Measurements from ENCODE around the gene MELK.
A peak's percentile ranks its signal among the peaks of the same experiment; 100 is the strongest.
"Not testable (repeated sequence)": the region's sequence is repeated elsewhere in the genome, so short reads cannot be mapped to it uniquely, and the experiment has no call there.

The MELK gene

GRCh38 chr9:36572515-36573418, at the start of gene MELK:
MELK (plus strand) TSS chr9:36572895; CDS start chr9:36581682, 8,787 bp downstream.
- peak; percentile 56 for DNase-seq (ENCODE audit: low spot score)

GRCh38 chr9:36530224-36530623, 42.5 kb upstream of the MELK start:
- no peak for DNase-seq (ENCODE audit: low spot score)

GRCh38 chr9:36532353-36532752, 40.3 kb upstream of the MELK start:
- no peak for DNase-seq (ENCODE audit: low spot score)

- DNase-seq (ENCODE audit: low spot score): not testable (repeated sequence)
These were observed 39.0 kb upstream of the MELK start for GRCh38 chr9:36533726-36534125.

GRCh38 chr9:36535107-36535506, 37.6 kb upstream of the MELK start:
- DNase-seq (ENCODE audit: low spot score): no peak

GRCh38 chr9:36537861-36538260, 34.8 kb upstream of the MELK start:
- DNase-seq (ENCODE audit: low spot score): no peak

GRCh38 chr9:36542355-36542754, 30.3 kb upstream of the MELK start:
- no peak for DNase-seq (ENCODE audit: low spot score)

GRCh38 chr9:36543916-36544315, 28.8 kb upstream of the MELK start:
- no peak for DNase-seq (ENCODE audit: low spot score)

GRCh38 chr9:36547598-36547997, 25.1 kb upstream of the MELK start:
- no peak for DNase-seq (ENCODE audit: low spot score)

- DNase-seq (ENCODE audit: low spot score): no peak
These were observed 24.2 kb upstream of the MELK start for GRCh38 chr9:36548454-36548853.

GRCh38 chr9:36550135-36550534, 22.6 kb upstream of the MELK start:
- DNase-seq (ENCODE audit: low spot score): no peak

GRCh38 chr9:36550631-36551098, 22.0 kb upstream of the MELK start:
- DNase-seq (ENCODE audit: low spot score): not testable (repeated sequence)

- no peak for DNase-seq (ENCODE audit: low spot score)
These were observed 21.6 kb upstream of the MELK start for GRCh38 chr9:36551129-36551528.

GRCh38 chr9:36551910-36552309, 20.8 kb upstream of the MELK start:
- DNase-seq (ENCODE audit: low spot score): no peak

- DNase-seq (ENCODE audit: low spot score): no peak
These were observed 13.5 kb upstream of the MELK start for GRCh38 chr9:36559036-36559695.

- no peak for DNase-seq (ENCODE audit: low spot score)
These were observed 11.9 kb upstream of the MELK start for GRCh38 chr9:36560771-36561170.

- DNase-seq (ENCODE audit: low spot score): not testable (repeated sequence)
These were observed 9.9 kb upstream of the MELK start for GRCh38 chr9:36562801-36563200.

- no peak for DNase-seq (ENCODE audit: low spot score)
These were observed 5.9 kb upstream of the MELK start for GRCh38 chr9:36566813-36567221.

- DNase-seq (ENCODE audit: low spot score): not testable (repeated sequence)
These were observed 4.0 kb upstream of the MELK start for GRCh38 chr9:36568681-36569080.

- no peak for DNase-seq (ENCODE audit: low spot score)
These were observed 1.4 kb upstream of the MELK start for GRCh38 chr9:36571333-36571732.

- DNase-seq (ENCODE audit: low spot score): not testable (repeated sequence)
These were observed 1.4 kb downstream of the MELK start for GRCh38 chr9:36574045-36574444.

GRCh38 chr9:36575411-36575882, 2.8 kb downstream of the MELK start:
- DNase-seq (ENCODE audit: low spot score): peak; percentile 15

GRCh38 chr9:36576866-36577265, 4.2 kb downstream of the MELK start:
- no peak for DNase-seq (ENCODE audit: low spot score)
